ENCODE results near the gene TLE1. TPM values are rescaled to one million over a fixed set of nuclear protein-coding genes. Genes with fewer than 3 reads are reported as not detected.
"Not testable (repeated sequence)": the region's sequence is repeated elsewhere in the genome, so short reads cannot be mapped to it uniquely, and the experiment has no call there.

TLE1 gene
- total RNA-seq, 1 donor = 39.3 TPM

DNA sequence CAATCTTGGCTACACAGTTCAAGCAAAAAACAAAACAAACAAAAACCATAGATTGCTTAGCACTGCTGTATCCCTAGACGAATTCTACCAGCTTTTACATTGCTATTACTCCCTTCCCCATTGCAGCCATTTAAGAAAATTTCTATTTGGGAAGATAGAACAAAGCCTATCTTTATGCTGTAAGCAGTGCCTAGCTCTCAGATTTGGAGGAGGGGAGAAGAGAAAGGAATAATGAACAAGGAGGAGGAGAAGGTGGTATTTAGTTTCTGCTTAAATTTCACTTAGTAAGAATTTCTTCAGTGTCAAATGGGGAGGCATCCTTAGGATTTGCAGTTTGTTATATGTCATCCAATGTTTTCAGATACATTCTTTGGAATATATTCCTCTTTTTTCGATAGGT, 16.2 kb upstream of the TLE1 start:
- DNase-seq (ENCODE audit: low read depth) = no peak
- H3K4me3 ChIP-seq (ENCODE audit: low read depth, low read length) = no peak overlapping the region
- TF ChIP-seq, protein P1, sequence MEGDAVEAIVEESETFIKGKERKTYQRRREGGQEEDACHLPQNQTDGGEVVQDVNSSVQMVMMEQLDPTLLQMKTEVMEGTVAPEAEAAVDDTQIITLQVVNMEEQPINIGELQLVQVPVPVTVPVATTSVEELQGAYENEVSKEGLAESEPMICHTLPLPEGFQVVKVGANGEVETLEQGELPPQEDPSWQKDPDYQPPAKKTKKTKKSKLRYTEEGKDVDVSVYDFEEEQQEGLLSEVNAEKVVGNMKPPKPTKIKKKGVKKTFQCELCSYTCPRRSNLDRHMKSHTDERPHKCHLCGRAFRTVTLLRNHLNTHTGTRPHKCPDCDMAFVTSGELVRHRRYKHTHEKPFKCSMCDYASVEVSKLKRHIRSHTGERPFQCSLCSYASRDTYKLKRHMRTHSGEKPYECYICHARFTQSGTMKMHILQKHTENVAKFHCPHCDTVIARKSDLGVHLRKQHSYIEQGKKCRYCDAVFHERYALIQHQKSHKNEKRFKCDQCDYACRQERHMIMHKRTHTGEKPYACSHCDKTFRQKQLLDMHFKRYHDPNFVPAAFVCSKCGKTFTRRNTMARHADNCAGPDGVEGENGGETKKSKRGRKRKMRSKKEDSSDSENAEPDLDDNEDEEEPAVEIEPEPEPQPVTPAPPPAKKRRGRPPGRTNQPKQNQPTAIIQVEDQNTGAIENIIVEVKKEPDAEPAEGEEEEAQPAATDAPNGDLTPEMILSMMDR (IDR thresholded peaks at IDR 0.05; ENCODE audit: insufficient read depth, low read depth, low read length) = no peak

DNA sequence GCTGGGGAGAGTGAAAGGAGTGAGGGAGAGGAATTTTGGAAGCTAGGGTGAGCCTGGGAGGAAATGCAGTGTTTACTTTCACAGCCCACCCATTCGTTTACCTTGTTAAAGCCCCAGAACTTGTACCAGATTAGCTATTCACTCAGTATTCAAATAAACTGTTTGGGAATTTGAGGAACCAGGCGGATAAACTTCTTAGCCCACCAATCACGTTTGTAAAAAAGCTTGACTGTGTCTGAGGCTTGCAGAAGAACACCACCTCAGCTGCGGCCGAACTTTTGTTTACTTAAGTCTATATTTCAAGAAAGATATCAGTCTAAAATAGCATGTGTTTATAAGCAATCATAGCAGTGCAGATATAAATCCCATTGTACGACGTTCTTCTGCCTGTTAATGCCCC, 5.2 kb upstream of the TLE1 start:
- DNase-seq (ENCODE audit: low read depth) = peak; percentile 67
- H3K4me3 ChIP-seq (ENCODE audit: low read depth, low read length) = peak overlapping the region; percentile 6
- TF ChIP-seq, protein P1 (IDR thresholded peaks at IDR 0.05; ENCODE audit: insufficient read depth, low read depth, low read length) = no peak

DNA sequence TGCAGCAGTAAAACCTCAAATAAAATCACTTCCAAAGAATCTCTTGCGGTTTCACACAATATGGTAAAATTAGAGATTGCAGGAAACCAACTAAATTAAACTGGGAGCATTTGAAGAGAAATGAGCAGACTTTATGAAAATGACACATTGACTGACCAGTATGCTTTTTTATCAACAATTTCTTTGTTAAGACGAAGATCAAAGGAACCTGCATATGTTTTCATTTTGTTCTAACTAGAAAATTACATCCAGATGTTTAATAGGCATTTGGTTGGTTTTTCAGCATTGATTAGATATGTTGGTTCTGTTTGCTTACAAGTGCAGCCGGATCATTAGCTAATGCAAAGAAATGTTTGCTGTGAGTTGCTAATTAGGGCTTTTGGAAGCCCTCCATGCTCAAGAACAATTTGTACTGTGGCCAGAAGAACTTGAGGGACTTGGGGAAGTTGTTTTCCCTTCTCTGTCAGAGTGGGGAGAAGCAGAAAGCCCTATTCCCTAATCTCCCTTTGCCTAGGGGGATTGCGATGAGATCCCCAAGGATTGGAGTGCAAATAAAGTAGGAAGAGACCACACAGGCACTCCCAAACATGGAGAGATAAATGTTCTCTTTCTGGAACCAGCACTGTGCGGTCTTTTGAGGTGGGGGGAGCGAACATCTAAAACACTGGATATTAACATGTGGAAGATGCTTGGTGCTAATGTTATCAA, 4.5 kb upstream of the TLE1 start:
- peak; percentile 20 for DNase-seq (ENCODE audit: low read depth)
- no peak overlapping the region for H3K4me3 ChIP-seq (ENCODE audit: low read depth, low read length)
- TF ChIP-seq, protein P1 (IDR thresholded peaks at IDR 0.05; ENCODE audit: insufficient read depth, low read depth, low read length) = no peak

DNA sequence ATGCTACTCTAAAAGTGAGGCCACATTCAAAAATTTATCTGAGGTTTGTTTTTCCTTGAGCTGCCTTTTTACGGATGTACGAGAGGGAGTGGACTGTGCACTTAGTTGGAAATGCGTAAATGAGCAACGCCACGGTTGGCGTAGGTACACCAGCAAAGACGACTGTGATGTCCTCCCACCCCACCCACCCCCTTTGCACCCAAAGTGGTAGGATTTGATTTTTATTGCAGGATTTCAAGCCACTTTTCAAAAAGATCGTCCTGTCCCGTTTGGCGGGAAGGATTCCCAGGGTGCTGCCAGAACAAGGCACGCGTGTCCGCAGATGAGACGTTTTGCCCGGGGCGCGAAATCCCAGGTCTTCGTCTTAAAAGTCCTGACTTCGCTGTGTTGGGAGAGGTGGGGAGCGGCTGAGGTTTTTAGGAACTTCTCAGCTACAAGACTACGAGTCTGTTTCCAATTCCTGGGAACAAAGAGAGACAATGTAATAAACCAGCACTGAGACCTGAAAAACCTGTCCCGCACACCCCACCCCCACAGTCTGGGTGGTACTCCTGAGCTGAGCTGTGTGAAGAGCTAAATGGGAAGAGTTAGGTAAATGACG, 1.0 kb upstream of the TLE1 start:
- TF ChIP-seq, protein P1 (IDR thresholded peaks at IDR 0.05; ENCODE audit: insufficient read depth, low read depth, low read length) = no peak
- DNase-seq (ENCODE audit: low read depth) = peak; percentile 61
- peak overlapping the region; percentile 71 for H3K4me3 ChIP-seq (ENCODE audit: low read depth, low read length)

DNA sequence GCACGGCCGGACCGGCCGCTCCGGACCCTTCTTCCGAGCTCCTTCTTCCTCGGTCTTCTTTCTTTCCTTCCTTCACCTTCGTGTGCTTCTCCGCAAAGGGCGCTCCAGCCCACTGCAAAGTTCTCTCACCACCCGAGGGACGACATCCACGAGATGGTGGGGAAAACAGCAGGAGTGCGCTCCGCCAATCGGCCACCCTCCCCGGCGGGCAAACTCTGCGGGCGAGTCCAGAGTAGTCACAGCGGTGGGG, 329 bp downstream of the TLE1 start:
- DNase-seq (ENCODE audit: low read depth) = not testable (repeated sequence)

DNA sequence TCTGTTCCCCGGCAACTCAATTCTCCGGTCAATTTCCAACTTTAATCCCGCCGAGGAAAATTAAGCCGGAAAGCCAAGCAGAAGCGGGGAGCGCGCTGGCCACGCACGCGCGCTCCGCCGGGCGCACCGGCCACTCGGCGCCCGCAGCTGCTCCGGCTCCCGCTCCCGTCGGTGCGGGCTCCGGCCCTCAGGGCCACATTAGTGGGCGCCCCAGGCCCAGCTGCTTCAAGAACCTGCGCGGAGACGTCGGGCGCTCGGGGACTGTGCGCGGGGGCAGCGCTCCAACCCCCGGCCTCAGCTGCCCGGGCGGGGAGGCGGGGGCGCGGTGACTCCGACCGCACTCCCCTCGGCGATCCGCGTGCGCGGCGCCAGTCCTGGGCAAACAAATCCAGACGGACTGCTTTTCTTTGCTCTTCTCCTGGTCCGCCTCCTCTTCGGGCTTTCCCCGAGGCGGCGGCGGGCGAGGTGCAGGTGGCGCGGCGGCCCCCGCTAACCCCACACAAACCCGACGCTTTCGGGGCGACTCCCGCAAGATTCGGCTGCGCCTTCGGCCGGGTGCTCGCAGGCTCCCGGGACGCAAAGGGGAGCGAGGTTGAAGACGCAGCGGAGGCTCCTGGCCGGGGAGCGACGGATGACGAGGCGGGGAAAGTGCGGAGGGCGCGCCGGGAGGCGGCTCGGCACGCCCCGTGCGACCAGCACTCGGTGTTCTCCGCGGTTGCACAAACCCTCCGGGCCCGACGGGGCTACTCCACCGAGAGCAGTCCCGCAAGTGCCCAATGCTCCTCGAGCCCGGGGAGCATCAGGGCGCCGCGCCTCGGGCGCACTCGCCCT, 870 bp downstream of the TLE1 start:
- H3K4me3 ChIP-seq (ENCODE audit: low read depth, low read length) = peak overlapping the region; percentile 78
- peak; percentile 50 for DNase-seq (ENCODE audit: low read depth)

More for the DNA sequence above, 329 bp downstream of the TLE1 start:
- peak overlapping the region; percentile 78 for H3K4me3 ChIP-seq (ENCODE audit: low read depth, low read length)

DNA sequence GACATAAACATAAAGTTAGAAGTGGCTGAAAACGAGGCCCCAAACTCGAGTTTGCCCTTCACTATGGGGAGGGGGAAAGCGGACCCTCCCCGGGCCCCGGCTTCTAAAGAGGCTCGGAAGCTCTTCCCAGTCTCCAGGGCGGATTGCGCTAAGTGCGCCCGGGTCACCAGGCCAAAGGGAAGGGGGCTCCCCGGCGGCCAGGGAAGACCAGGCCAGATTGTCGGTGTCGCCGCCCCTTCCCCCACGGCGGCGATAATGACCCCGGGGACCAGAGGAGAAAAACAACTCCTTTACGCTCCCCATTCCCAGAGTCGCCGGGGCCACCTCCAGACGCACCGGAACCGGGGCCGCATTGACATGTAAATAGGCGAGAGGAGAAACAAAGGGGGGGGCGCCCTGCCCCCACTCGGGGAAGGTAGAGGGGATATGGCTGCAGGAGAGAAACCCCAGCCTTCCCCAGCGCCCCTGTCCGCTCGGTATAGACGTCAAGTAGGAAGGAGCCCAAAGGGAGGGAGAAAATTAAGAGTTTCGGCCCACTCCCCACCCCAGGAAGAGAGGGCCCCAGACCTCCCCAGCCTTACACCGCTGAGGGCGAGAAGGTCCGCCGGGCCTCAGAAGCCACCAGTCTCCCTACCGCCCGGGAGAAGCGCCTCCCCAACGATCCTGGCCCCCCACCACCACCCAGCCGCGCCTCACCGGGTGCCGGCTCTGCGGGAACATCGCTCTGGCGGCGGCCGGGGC, 1.7 kb downstream of the TLE1 start:
- no peak for DNase-seq (ENCODE audit: low read depth)
- TF ChIP-seq, protein P1 (IDR thresholded peaks at IDR 0.05; ENCODE audit: insufficient read depth, low read depth, low read length) = no peak
- H3K4me3 ChIP-seq (ENCODE audit: low read depth, low read length) = peak overlapping the region; percentile 78

Measured in fibroblast of villous mesenchyme (primary cell).